Left ventricle myocardium inferior (tissue), 1 donor: Measurements from ENCODE around the gene MDGA2. TPM values are rescaled to one million over a fixed set of nuclear protein-coding genes. Genes with fewer than 3 reads are reported as not detected.

Experiments used
- DNase-seq: peaks from one replicate; pipeline ENCODE4 v3.0.0-alpha.2; 2020
- H3K27ac ChIP-seq: fragments of 200-600 bp; replicated peaks from 2 replicates; pipeline ENCODE4 v1.8.0; 2021
- H3K27me3 ChIP-seq: fragments of 200-600 bp; 2 replicates; pipeline ENCODE4 v1.8.0; 2021; ENCODE audit warnings: low read depth
- H3K36me3 ChIP-seq: fragments of 200-600 bp; 2 replicates; pipeline ENCODE4 v1.8.0; 2021
- H3K4me1 ChIP-seq: fragments of 200-600 bp; 2 replicates; pipeline ENCODE4 v1.8.0; 2021
- H3K4me3 ChIP-seq: fragments of 200-600 bp; 2 replicates; pipeline ENCODE4 v1.8.0; 2021; ENCODE audit warnings: mild to moderate bottlenecking, moderate library complexity
- H3K9me3 ChIP-seq: fragments of 200-600 bp; replicated peaks from 2 replicates; pipeline ENCODE4 v1.8.0; 2021
- intact Hi-C: fragments of 100-400 bp; cut with micrococcal nuclease; formaldehyde crosslinking; loops from one replicate; pipeline ENCODE4 v1.11.0; 2022
- total RNA-seq: library from RNA; stranded (reverse); fragmentation: NEBNext Ultra II Directional; extraction: Animal tissue kit (Norgen Biotek cat#: 25700); gene quantifications from one replicate; pipeline ENCODE4 v1.2.1, GENCODE V29; 2021
- TF ChIP-seq, protein P1 (sequence below): fragments of 200-600 bp; IDR thresholded peaks from 2 replicates; pipeline ENCODE4 v1.8.0; 2021; ENCODE audit warnings: antibody characterized with exemption, mild to moderate bottlenecking, borderline replicate concordance
- donor health status: DM: no; HTN: yes; CAD: no; lungs with severe emphysema.

MDGA2 gene
- total RNA-seq, 1 donor from 2014 or later, result 0.19 TPM

GRCh38 chr14:47060050-47060449 is 615.4 kb downstream of the MDGA2 start:
- Histone ChIP-seq H3K36me3 (no peaks in the 10 kb centered on the region), H3K4me3 (no peak overlapping the region), H3K4me1 (no peaks in the 10 kb centered on the region), H3K27me3 (no peaks in the 10 kb centered on the region), H3K27ac (no peak overlapping the region), H3K9me3 (no peaks in the 10 kb centered on the region)
- intact Hi-C loops, result no loop called here
- TF ChIP-seq, protein P1, sequence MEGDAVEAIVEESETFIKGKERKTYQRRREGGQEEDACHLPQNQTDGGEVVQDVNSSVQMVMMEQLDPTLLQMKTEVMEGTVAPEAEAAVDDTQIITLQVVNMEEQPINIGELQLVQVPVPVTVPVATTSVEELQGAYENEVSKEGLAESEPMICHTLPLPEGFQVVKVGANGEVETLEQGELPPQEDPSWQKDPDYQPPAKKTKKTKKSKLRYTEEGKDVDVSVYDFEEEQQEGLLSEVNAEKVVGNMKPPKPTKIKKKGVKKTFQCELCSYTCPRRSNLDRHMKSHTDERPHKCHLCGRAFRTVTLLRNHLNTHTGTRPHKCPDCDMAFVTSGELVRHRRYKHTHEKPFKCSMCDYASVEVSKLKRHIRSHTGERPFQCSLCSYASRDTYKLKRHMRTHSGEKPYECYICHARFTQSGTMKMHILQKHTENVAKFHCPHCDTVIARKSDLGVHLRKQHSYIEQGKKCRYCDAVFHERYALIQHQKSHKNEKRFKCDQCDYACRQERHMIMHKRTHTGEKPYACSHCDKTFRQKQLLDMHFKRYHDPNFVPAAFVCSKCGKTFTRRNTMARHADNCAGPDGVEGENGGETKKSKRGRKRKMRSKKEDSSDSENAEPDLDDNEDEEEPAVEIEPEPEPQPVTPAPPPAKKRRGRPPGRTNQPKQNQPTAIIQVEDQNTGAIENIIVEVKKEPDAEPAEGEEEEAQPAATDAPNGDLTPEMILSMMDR, result no peak
- DNase-seq, result no peak

- no peak overlapping the region for H3K4me3 ChIP-seq
- H3K27ac ChIP-seq, result no peak overlapping the region
- no peaks in the 10 kb centered on the region for H3K9me3 ChIP-seq
- no peak for DNase-seq
- no peaks in the 10 kb centered on the region for H3K4me1 ChIP-seq
- no peaks in the 10 kb centered on the region for H3K27me3 ChIP-seq
- no peaks in the 10 kb centered on the region for H3K36me3 ChIP-seq
- TF ChIP-seq, protein P1, result no peak
- intact Hi-C loops, result no loop called here
These were observed 618.0 kb downstream of the MDGA2 start for GRCh38 chr14:47057364-47057763.

DNA sequence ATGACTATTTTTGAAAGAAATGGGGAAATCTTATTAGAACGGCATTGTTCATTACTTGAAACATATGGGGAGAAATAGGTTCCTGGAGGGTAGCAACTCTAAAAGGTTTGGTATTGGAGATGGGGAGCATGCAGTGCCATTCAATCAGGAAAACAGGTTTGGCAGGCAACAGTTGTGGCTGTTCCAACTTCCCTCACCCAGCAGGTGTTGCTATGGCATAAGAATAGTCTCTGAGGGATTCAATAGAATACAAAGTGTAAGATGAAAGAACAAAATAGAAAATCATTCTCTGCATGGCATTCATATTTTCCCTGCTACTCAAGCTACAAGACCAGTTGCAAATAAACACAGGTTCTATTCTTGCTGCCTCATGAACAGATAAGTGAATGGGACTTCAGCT is 630.6 kb downstream of the MDGA2 start:
- H3K4me1 ChIP-seq, result no peaks in the 10 kb centered on the region
- TF ChIP-seq, protein P1, result no peak
- no peaks in the 10 kb centered on the region for H3K9me3 ChIP-seq
- H3K4me3 ChIP-seq, result no peak overlapping the region
- intact Hi-C loops, result no loop called here
- H3K36me3 ChIP-seq, result no peaks in the 10 kb centered on the region
- no peaks in the 10 kb centered on the region for H3K27me3 ChIP-seq
- DNase-seq, result no peak
- H3K27ac ChIP-seq, result no peak overlapping the region

GRCh38 chr14:47040550-47040949 is 634.9 kb downstream of the MDGA2 start:
- H3K4me3 ChIP-seq, result no peak overlapping the region
- no peaks in the 10 kb centered on the region for H3K4me1 ChIP-seq
- H3K36me3 ChIP-seq, result no peaks in the 10 kb centered on the region

DNA sequence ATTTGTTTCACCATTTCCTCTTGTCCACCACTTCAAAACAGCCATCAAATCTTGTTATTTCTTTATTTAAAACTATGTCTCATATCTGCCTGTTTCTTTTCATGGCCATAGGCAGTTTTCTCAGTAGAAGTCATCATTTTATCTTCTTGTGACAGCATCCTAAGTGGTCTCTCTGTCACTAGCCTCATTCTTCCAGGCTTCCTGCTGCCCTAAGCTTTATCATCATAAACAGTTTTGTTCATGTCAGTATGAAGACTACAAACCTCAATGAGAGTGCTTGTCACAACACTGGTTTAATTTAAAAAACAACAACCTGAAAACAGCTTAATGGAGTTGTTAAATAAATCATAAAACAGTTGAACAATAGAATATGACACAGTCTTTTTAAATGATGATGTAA is 636.1 kb downstream of the MDGA2 start:
- Histone ChIP-seq H3K4me1 (no peaks in the 10 kb centered on the region), H3K36me3 (no peaks in the 10 kb centered on the region), H3K27me3 (no peaks in the 10 kb centered on the region), H3K4me3 (no peak overlapping the region), H3K9me3 (no peaks in the 10 kb centered on the region), H3K27ac (no peak overlapping the region)
- no peak for DNase-seq
- intact Hi-C loops, result no loop called here
- TF ChIP-seq, protein P1, result no peak

More at GRCh38 chr14:47040550-47040949, 634.9 kb downstream of the MDGA2 start:
- intact Hi-C loops, result no loop called here
- H3K9me3 ChIP-seq, result no peaks in the 10 kb centered on the region
- no peaks in the 10 kb centered on the region for H3K27me3 ChIP-seq
- DNase-seq, result no peak
- TF ChIP-seq, protein P1, result no peak
- no peak overlapping the region for H3K27ac ChIP-seq

DNA sequence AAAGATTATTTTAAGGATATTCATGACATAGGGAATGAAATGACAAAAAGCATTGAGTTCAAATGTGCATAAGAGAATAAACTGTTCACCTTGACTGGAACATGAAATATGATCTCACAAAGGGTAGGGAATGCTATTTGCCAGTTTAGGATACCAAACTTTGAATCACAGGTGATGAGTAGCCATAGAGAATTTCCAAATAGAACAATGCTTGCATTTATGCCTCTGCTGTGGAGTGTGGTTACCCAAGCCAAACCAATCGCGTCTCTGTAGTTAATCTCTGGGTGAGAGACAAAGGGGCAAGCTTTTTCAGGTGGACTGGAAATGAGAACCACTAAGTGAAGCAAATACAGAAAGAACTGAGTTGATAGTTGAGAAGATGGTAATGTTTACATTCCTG is 652.7 kb downstream of the MDGA2 start:
- no peak for DNase-seq
- no peaks in the 10 kb centered on the region for H3K36me3 ChIP-seq
- no peak overlapping the region for H3K4me3 ChIP-seq
- H3K27me3 ChIP-seq, result no peaks in the 10 kb centered on the region
- H3K9me3 ChIP-seq, result no peaks in the 10 kb centered on the region
- H3K27ac ChIP-seq, result no peak overlapping the region
- TF ChIP-seq, protein P1, result no peak
- no peaks in the 10 kb centered on the region for H3K4me1 ChIP-seq
- intact Hi-C loops, result no loop called here
